SH-SY5Y (cell line): ENCODE results near the gene RNASE11.

Source experiments
- GATA2 ChIP-seq: IDR thresholded peaks from 2 replicates; pipeline ENCODE4 v1.6.1; 2011; ENCODE audit warnings: mild to moderate bottlenecking, low read depth, low read length
- GATA3 ChIP-seq: IDR thresholded peaks from 2 replicates; pipeline ENCODE4 v1.6.1; 2011; ENCODE audit warnings: low read depth, mild to moderate bottlenecking, low read length, moderate library complexity

GRCh38 chr14:20587489-20588154 lies at the start of gene RNASE11:
- no peak for TF ChIP-seq GATA2
- no peak for TF ChIP-seq GATA3
